Gastrocnemius medialis (tissue), 4 donors: ENCODE data around the gene TGFB1. TPM values are rescaled to one million over a fixed set of nuclear protein-coding genes. Genes with fewer than 3 reads are reported as not detected.

ENCODE experiments used
- ATAC-seq, 2 donors: fragments of 150-250 bp; one replicate each; pipeline ENCODE4 v1.9.1; 2016
- DNase-seq, 2 donors: peaks; one replicate each; pipeline ENCODE4 v3.0.0-alpha.2; 2019
- H3K27ac ChIP-seq, 4 donors: fragments of 200-600 bp; sonication (generic); 1 replicate in 1 of 4; 2 replicates in 3 of 4; pipeline ENCODE4 v1.5.1; 2016 to 2018; ENCODE audit warnings: mild to moderate bottlenecking in 2 of 4, moderate library complexity in 1 of 4
- H3K27me3 ChIP-seq, 3 donors: fragments of 200-600 bp; sonication (generic) in 2 of 3; 1 replicate in 1 of 3; 2 replicates in 2 of 3; pipeline versions ENCODE4 v1.5.1 to v1.6.0; 2016 to 2019; ENCODE audit warnings: mild to moderate bottlenecking in 1 of 3, moderate library complexity in 1 of 3
- H3K36me3 ChIP-seq, 2 donors: fragments of 200-600 bp; sonication (generic) in 1 of 2; one replicate each; pipeline ENCODE4 v1.5.1; 2017 to 2018
- H3K4me1 ChIP-seq, 2 donors: fragments of 200-600 bp; sonication (generic) in 1 of 2; one replicate each; pipeline ENCODE4 v1.5.1; 2016 to 2017; ENCODE audit warnings: mild to moderate bottlenecking in 2 of 2
- H3K4me3 ChIP-seq, 4 donors: fragments of 200-600 bp; sonication (generic) in 3 of 4; 1 replicate in 1 of 4; 2 replicates in 3 of 4; pipeline ENCODE4 v1.5.1; 2016 to 2019; ENCODE audit warnings: mild to moderate bottlenecking in 2 of 4
- H3K9me3 ChIP-seq, 3 donors: fragments of 200-600 bp; sonication (generic) in 2 of 3; 1 replicate in 1 of 3; 2 replicates in 2 of 3; pipeline ENCODE4 v1.5.1; 2016 to 2019
- POLR2A ChIP-seq, 2 donors: fragments of 450-650 bp; IDR thresholded peaks; one replicate each; pipeline ENCODE4 v1.6.1; 2017; ENCODE audit warnings: antibody characterized with exemption in 2 of 2, mild to moderate bottlenecking in 2 of 2, moderate library complexity in 2 of 2
- in situ Hi-C, 4 donors: fragments of 200-750 bp; cut with MboI; loops; one replicate each; pipeline versions ENCODE4 v1.15.0 to v1.8.0; 2017; ENCODE audit warnings: low sequenced_read_pairs in 4 of 4
- intact Hi-C: fragments of 100-400 bp; cut with DNase I; formaldehyde crosslinking; loops from one replicate; pipeline ENCODE4 v1.15.1; 2023; ENCODE audit warnings: low total_unique reads
- total RNA-seq, 4 donors: library from RNA; depleted of rRNA; stranded (reverse); fragments of >200 nt; gene quantifications; one replicate each; pipeline versions ENCODE4 v1.1.0 to v1.2.3, GENCODE V29; 2016
- TF ChIP-seq, protein P1 (sequence below), 5 experiments: fragments of 450-650 bp in 3 of 5; fragments of 200-600 bp in 2 of 5; sonication (generic) in 2 of 5; IDR thresholded peaks in 4 of 5; conservative IDR thresholded peaks in 1 of 5; 1 replicate in 4 of 5; 2 replicates in 1 of 5; pipeline ENCODE4 v1.5.1; 2016 to 2019; ENCODE audit warnings: antibody characterized with exemption in 5 of 5, mild to moderate bottlenecking in 3 of 5, moderate library complexity in 3 of 5

The TGFB1 gene
- total RNA-seq, 4 donors from 2014 or later: 1.9 to 5.2 (median 4.9) TPM

DNA sequence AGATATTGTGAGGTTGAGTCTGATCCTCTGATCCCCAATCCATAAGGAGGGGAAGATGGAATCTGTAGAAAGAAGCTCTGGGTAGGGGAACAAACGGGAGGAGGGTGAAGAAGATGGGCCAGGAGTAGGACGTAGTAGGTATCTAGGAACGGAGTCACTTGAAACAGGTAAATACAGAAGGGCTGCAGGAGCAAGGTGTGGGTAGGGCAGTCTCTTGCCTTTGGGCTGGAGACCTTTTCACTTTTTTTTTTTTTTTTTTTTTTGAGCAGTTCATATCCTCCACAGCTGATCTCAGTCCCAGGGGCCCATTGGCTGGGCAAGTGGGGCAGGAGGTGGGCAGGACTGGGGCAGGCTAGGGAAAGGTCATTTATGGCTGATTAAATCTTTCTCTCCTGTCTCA is 45.4 kb upstream of the TGFB1 start:
- no peaks in the 10 kb centered on the region for H3K9me3 ChIP-seq
- no peak for DNase-seq
- TF ChIP-seq POLR2A (IDR thresholded peaks at IDR 0.05): no peak
- TF ChIP-seq, protein P1, sequence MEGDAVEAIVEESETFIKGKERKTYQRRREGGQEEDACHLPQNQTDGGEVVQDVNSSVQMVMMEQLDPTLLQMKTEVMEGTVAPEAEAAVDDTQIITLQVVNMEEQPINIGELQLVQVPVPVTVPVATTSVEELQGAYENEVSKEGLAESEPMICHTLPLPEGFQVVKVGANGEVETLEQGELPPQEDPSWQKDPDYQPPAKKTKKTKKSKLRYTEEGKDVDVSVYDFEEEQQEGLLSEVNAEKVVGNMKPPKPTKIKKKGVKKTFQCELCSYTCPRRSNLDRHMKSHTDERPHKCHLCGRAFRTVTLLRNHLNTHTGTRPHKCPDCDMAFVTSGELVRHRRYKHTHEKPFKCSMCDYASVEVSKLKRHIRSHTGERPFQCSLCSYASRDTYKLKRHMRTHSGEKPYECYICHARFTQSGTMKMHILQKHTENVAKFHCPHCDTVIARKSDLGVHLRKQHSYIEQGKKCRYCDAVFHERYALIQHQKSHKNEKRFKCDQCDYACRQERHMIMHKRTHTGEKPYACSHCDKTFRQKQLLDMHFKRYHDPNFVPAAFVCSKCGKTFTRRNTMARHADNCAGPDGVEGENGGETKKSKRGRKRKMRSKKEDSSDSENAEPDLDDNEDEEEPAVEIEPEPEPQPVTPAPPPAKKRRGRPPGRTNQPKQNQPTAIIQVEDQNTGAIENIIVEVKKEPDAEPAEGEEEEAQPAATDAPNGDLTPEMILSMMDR (IDR thresholded peaks at IDR 0.05 in 4 of 5, conservative IDR thresholded peaks at IDR 0.05 in 1 of 5): no peak
- H3K27ac ChIP-seq: peak overlapping the region; percentile 90 to 97 (median 94)
- intact Hi-C loops (loop anchor here (2.0 kb wide), 1 partner anchor 16 kb away; no protein-coding TSS in a partner anchor), in situ Hi-C loops (no loop called here)
- no peaks in the 10 kb centered on the region for H3K36me3 ChIP-seq
- peak overlapping the region; percentile 73 to 95 (median 92) for H3K4me3 ChIP-seq
- H3K27me3 ChIP-seq: no peaks in the 10 kb centered on the region
- peaks cover 33 to 35% of the 10 kb centered on the region in 2 donors for H3K4me1 ChIP-seq
- ATAC-seq: no peak

DNA sequence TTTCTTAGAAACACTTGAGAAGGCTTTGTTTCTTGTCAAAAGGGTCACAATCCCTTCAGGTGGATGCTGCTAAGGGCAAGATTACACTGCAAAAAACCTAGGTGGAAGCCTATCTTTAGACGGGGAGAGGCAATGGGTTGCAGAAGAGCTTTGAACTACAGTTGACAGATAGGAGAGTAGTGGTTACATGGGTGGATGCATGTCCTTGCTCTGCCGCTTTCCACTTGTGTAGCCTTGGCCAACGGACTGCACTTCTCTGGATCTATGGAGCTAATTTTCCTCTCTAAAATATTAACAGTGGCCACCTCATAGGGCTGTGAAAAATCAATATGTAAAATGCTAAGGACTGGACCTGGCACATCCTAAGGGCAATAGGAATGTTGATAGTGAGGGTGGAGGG is 44.9 kb upstream of the TGFB1 start:
- Histone ChIP-seq H3K4me3 (peak overlapping the region; percentile 73 to 95 (median 92)), H3K9me3 (no peaks in the 10 kb centered on the region), H3K4me1 (peaks cover 30 to 31% of the 10 kb centered on the region in 2 donors), H3K27me3 (no peaks in the 10 kb centered on the region), H3K36me3 (no peaks in the 10 kb centered on the region), H3K27ac (peak overlapping the region; percentile 90 to 97 (median 94))
- in situ Hi-C loops (no loop called here), intact Hi-C loops (loop anchor here (2.0 kb wide), 1 partner anchor 16 kb away; no protein-coding TSS in a partner anchor)
- DNase-seq: no peak
- no peak for ATAC-seq
- no peak for TF ChIP-seq POLR2A (IDR thresholded peaks at IDR 0.05)
- TF ChIP-seq, protein P1 (IDR thresholded peaks at IDR 0.05 in 4 of 5, conservative IDR thresholded peaks at IDR 0.05 in 1 of 5): no peak

DNA sequence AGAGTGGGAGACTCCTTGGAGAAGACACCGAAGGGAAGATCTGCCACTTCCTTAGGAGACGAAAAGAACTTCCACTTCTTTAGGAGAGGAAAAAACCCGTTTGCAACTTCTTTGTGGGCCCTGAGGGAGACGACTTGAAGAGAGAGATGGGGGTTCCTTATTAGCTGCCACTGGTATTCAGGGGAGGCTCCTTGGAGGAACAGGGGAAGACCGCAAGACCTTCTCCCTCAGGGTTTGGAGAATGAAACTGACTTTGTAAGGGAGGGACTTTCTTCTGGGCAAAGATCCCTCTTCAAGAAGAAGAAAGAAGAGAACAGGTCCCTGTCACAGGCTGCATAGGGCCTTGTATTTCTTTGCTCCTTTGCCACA is 44.3 kb upstream of the TGFB1 start:
- H3K36me3 ChIP-seq: no peaks in the 10 kb centered on the region
- H3K27ac ChIP-seq: peak overlapping the region; percentile 90 to 97 (median 94)
- TF ChIP-seq, protein P1 (IDR thresholded peaks at IDR 0.05 in 4 of 5, conservative IDR thresholded peaks at IDR 0.05 in 1 of 5): no peak
- TF ChIP-seq POLR2A (IDR thresholded peaks at IDR 0.05): no peak
- in situ Hi-C loops: no loop called here
- H3K4me1 ChIP-seq: peaks cover 25 to 27% of the 10 kb centered on the region in 2 donors
- DNase-seq: no peak
- ATAC-seq: peak in 1 of 2 donors; percentile 7
- intact Hi-C loops: loop anchor here (2.0 kb wide), 1 partner anchor 17 kb away; no protein-coding TSS in a partner anchor
- H3K27me3 ChIP-seq: no peaks in the 10 kb centered on the region
- no peaks in the 10 kb centered on the region for H3K9me3 ChIP-seq
- peak overlapping the region; percentile 73 to 95 (median 92) for H3K4me3 ChIP-seq

DNA sequence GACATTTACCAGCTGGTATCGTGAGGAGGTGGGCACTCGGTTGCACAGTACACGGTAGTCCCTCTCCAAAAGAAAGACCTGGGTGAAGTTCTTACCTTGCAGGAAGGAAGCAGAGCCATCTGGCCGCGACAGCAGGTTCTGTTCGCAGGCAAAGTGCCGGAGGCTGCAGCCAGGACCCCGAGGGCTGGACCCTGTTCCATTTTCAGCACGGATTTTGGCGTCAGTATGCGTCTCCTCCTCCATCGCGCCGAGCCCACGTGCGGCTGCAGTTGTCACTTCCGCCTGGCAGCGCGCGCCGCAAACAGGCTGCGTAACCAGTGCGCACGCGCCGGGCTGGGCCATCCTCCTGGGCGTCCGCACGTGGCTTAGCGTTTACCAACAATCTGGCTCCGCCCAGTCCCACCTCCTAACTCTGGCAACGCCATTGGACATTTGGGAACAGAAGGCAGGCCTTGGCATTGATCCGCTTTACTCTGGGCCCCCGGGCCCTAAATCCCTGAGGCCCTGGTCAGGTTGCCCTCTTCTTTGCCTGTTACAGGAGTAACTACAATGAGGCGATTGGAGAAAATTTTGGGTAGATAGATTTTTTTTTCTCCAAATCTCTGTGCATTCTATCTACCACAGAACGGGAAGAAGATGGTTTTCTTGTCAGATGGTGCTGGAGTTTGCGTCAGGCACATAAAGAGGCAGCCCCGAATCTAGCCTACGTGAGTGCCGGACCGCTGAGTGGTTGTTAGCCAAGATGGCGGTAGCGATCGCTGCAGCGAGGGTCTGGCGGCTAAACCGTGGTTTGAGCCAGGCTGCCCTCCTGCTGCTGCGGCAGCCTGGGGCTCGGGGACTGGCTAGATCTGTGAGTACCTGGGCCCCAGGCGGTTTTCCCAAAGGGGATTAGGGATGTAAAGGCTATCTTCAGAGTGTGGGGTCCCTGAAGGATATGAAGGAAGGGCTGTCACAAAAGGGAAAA is 43.6 kb upstream of the TGFB1 start, which contains the start of the genes BCKDHA and EXOSC5:
Gene BCKDHA, plus strand, starts transcription at position 733 of the 964 bp plus-strand sequence. Its CDS starts 10 bp downstream, at position 743.
Gene EXOSC5, minus strand, starts transcription at position 274 of the 964 bp plus-strand sequence. Its CDS starts 31 bp downstream, at position 243.
- ATAC-seq: peak; percentile 98 to 99
- peaks cover 23 to 25% of the 10 kb centered on the region in 2 donors for H3K4me1 ChIP-seq
- TF ChIP-seq POLR2A (IDR thresholded peaks at IDR 0.05): peak; percentile 50 to 67
- TF ChIP-seq, protein P1 (IDR thresholded peaks at IDR 0.05 in 4 of 5, conservative IDR thresholded peaks at IDR 0.05 in 1 of 5): peak in 1 of 5 experiments; percentile 12
- no peaks in the 10 kb centered on the region for H3K9me3 ChIP-seq
- peak within 1 kb of the TSS; percentile 89 to 95 (median 92) for H3K4me3 ChIP-seq
- no peaks in the 10 kb centered on the region for H3K36me3 ChIP-seq
- no peaks in the 10 kb centered on the region for H3K27me3 ChIP-seq
- in situ Hi-C loops (no loop called here), intact Hi-C loops (loop anchor here (1.0 to 2.0 kb wide), 4 partner anchors 17 to 134 kb away; partner anchors contain the start of genes B9D2 and DMAC2)
- peak; percentile 99 to 100 for DNase-seq
- H3K27ac ChIP-seq: peak within 1 kb of the TSS; percentile 90 to 97 (median 94)
